GM12878 (cell line): Measurements from ENCODE around the gene IGF1R.

Experiments used
- BCL3 ChIP-seq: IDR thresholded peaks from 2 replicates; pipeline ENCODE4 v1.6.1; 2011; ENCODE audit warnings: borderline replicate concordance, low read depth, mild to moderate bottlenecking, moderate library complexity, low read length; ENCODE audit not compliant: insufficient read depth, poor library complexity, severe bottlenecking
- CHD2 ChIP-seq: IDR thresholded peaks from 2 replicates; pipeline ENCODE4 v1.6.1; 2011; ENCODE audit warnings: low read depth, low read length, improper control_type of control experiment, borderline replicate concordance
- DPF2 ChIP-seq: fragments of 450-650 bp; IDR thresholded peaks from 2 replicates; pipeline ENCODE4 v1.6.1; 2017; ENCODE audit warnings: mild to moderate bottlenecking
- HCFC1 ChIP-seq: fragments of 150-350 bp; IDR thresholded peaks from 2 replicates; pipeline ENCODE4 v1.6.1; 2014; ENCODE audit warnings: low read length
- POLR2AphosphoS2 ChIP-seq: IDR thresholded peaks from 2 replicates; pipeline ENCODE4 v1.6.1; 2011; ENCODE audit warnings: low read depth, mild to moderate bottlenecking, low read length, improper control_type of control experiment, moderate library complexity
- POLR2AphosphoS5 ChIP-seq: IDR thresholded peaks from 2 replicates; pipeline ENCODE4 v1.6.1; 2011; ENCODE audit warnings: mild to moderate bottlenecking, low read length, inconsistent platforms
- SMAD5 ChIP-seq: IDR thresholded peaks from 2 replicates; pipeline ENCODE4 v1.6.1; 2016; ENCODE audit warnings: antibody characterized with exemption, low read depth
- TF ChIP-seq, protein P1 (sequence below), 3 experiments: IDR thresholded peaks in 2 of 3; conservative IDR thresholded peaks in 1 of 3; 2 replicates each; pipeline ENCODE4 v1.5.1; 2011; ENCODE audit warnings: low read depth in 3 of 3, low read length in 3 of 3, mild to moderate bottlenecking in 3 of 3, control low read depth in 2 of 3, moderate library complexity in 2 of 3, inconsistent platforms in 1 of 3, mixed read lengths in 1 of 3; ENCODE audit not compliant: control insufficient read depth in 2 of 3, insufficient read depth in 1 of 3; ENCODE audit errors: extremely low read depth in 1 of 3
- TF ChIP-seq, protein P2 (sequence below): IDR thresholded peaks from 2 replicates; pipeline ENCODE4 v1.6.1; 2011; ENCODE audit warnings: low read depth, low read length, improper control_type of control experiment, borderline replicate concordance
- TF ChIP-seq, protein P3 (sequence below): fragments of 450-650 bp; IDR thresholded peaks from 2 replicates; pipeline ENCODE4 v1.6.1; 2014; ENCODE audit warnings: mild to moderate bottlenecking

GRCh38 chr15:98942431-98942830, 294.1 kb downstream of the IGF1R start:
- TF ChIP-seq POLR2AphosphoS5 (no peak), POLR2AphosphoS2 (no peak), SMAD5 (no peak), BCL3 (no peak), HCFC1 (no peak), DPF2 (no peak), CHD2 (no peak)
- TF ChIP-seq, protein P1, sequence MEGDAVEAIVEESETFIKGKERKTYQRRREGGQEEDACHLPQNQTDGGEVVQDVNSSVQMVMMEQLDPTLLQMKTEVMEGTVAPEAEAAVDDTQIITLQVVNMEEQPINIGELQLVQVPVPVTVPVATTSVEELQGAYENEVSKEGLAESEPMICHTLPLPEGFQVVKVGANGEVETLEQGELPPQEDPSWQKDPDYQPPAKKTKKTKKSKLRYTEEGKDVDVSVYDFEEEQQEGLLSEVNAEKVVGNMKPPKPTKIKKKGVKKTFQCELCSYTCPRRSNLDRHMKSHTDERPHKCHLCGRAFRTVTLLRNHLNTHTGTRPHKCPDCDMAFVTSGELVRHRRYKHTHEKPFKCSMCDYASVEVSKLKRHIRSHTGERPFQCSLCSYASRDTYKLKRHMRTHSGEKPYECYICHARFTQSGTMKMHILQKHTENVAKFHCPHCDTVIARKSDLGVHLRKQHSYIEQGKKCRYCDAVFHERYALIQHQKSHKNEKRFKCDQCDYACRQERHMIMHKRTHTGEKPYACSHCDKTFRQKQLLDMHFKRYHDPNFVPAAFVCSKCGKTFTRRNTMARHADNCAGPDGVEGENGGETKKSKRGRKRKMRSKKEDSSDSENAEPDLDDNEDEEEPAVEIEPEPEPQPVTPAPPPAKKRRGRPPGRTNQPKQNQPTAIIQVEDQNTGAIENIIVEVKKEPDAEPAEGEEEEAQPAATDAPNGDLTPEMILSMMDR (IDR thresholded peaks at IDR 0.05 in 2 of 3, conservative IDR thresholded peaks at IDR 0.05 in 1 of 3; ENCODE audit: control insufficient read depth in 2 of 3, extremely low read depth in 1 of 3, insufficient read depth in 1 of 3, low read depth in 3 of 3, low read length in 3 of 3) = no peak
- TF ChIP-seq, protein P2, sequence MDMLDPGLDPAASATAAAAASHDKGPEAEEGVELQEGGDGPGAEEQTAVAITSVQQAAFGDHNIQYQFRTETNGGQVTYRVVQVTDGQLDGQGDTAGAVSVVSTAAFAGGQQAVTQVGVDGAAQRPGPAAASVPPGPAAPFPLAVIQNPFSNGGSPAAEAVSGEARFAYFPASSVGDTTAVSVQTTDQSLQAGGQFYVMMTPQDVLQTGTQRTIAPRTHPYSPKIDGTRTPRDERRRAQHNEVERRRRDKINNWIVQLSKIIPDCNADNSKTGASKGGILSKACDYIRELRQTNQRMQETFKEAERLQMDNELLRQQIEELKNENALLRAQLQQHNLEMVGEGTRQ = no peak
- TF ChIP-seq, protein P3, sequence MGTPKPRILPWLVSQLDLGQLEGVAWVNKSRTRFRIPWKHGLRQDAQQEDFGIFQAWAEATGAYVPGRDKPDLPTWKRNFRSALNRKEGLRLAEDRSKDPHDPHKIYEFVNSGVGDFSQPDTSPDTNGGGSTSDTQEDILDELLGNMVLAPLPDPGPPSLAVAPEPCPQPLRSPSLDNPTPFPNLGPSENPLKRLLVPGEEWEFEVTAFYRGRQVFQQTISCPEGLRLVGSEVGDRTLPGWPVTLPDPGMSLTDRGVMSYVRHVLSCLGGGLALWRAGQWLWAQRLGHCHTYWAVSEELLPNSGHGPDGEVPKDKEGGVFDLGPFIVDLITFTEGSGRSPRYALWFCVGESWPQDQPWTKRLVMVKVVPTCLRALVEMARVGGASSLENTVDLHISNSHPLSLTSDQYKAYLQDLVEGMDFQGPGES = no peak
